ENCODE results near the gene POU2AF3. TPM values are rescaled to one million over a fixed set of nuclear protein-coding genes. Genes with fewer than 3 reads are reported as not detected.
"Not testable (repeated sequence)": the region's sequence is repeated elsewhere in the genome, so short reads cannot be mapped to it uniquely, and the experiment has no call there.

Gene POU2AF3
- total and polyA plus RNA-seq, 12 donors, result 0.28 to 4.8 (median 1.8) TPM; not detected in 1

- Histone ChIP-seq H3K4me3 (no peak overlapping the region), H3K4me1 (replicated peaks in 1 of 2) (no peaks in the 10 kb centered on the region), H3K9me3 (replicated peaks in 1 of 3) (no peaks in the 10 kb centered on the region), H3K27me3 (no peaks in the 10 kb centered on the region), H3K36me3 (replicated peaks in 1 of 2) (no peaks in the 10 kb centered on the region), H3K27ac (no peak overlapping the region)
- intact Hi-C loops (cut with DNase I), result loop anchor here (2.0 to 5.0 kb wide), 2 partner anchors 139 to 143 kb away; no protein-coding TSS in a partner anchor
- 74 to 78% (median 77%) methylated on average over 30 to 33 of the region's 33 CpGs for WGBS, 4 donors
- DNase-seq, result no peak
- TF ChIP-seq, protein P1, sequence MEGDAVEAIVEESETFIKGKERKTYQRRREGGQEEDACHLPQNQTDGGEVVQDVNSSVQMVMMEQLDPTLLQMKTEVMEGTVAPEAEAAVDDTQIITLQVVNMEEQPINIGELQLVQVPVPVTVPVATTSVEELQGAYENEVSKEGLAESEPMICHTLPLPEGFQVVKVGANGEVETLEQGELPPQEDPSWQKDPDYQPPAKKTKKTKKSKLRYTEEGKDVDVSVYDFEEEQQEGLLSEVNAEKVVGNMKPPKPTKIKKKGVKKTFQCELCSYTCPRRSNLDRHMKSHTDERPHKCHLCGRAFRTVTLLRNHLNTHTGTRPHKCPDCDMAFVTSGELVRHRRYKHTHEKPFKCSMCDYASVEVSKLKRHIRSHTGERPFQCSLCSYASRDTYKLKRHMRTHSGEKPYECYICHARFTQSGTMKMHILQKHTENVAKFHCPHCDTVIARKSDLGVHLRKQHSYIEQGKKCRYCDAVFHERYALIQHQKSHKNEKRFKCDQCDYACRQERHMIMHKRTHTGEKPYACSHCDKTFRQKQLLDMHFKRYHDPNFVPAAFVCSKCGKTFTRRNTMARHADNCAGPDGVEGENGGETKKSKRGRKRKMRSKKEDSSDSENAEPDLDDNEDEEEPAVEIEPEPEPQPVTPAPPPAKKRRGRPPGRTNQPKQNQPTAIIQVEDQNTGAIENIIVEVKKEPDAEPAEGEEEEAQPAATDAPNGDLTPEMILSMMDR (IDR thresholded peaks at IDR 0.05), result no peak
- TF ChIP-seq POLR2A (IDR thresholded peaks at IDR 0.05), result no peak
Measured at GRCh38 chr11:111283945-111284481, 14.3 kb upstream of the POU2AF3 start.

GRCh38 chr11:111285189-111286091 is 12.9 kb upstream of the POU2AF3 start:
- Histone ChIP-seq H3K4me3 (no peak overlapping the region), H3K36me3 (replicated peaks in 1 of 2) (no peaks in the 10 kb centered on the region), H3K27me3 (no peaks in the 10 kb centered on the region), H3K9me3 (replicated peaks in 1 of 3) (no peaks in the 10 kb centered on the region), H3K4me1 (replicated peaks in 1 of 2) (no peaks in the 10 kb centered on the region), H3K27ac (no peak overlapping the region)
- intact Hi-C loops (cut with DNase I), result no loop called here
- TF ChIP-seq, protein P1 (IDR thresholded peaks at IDR 0.05), result no peak
- TF ChIP-seq POLR2A (IDR thresholded peaks at IDR 0.05), result no peak
- WGBS, 4 donors, result 75 to 85% (median 76%) methylated on average over 11 to 18 of the region's 18 CpGs
- no peak for DNase-seq

GRCh38 chr11:111291764-111292163 is 6.6 kb upstream of the POU2AF3 start:
- no peaks in the 10 kb centered on the region for H3K27me3 ChIP-seq
- TF ChIP-seq, protein P1 (IDR thresholded peaks at IDR 0.05), result no peak
- no peak for TF ChIP-seq POLR2A (IDR thresholded peaks at IDR 0.05)
- no peak for DNase-seq
- H3K4me3 ChIP-seq, result no peak overlapping the region
- intact Hi-C loops (cut with DNase I), result no loop called here
- no peaks in the 10 kb centered on the region for H3K4me1 ChIP-seq (replicated peaks in 1 of 2)
- H3K9me3 ChIP-seq (replicated peaks in 1 of 3), result no peaks in the 10 kb centered on the region
- 87 to 93% (median 90%) methylated on average over 5 of the region's 5 CpGs for WGBS, 4 donors
- H3K36me3 ChIP-seq (replicated peaks in 1 of 2), result no peaks in the 10 kb centered on the region
- H3K27ac ChIP-seq, result no peak overlapping the region

- H3K36me3 ChIP-seq (replicated peaks in 1 of 2); H3K27ac ChIP-seq; H3K9me3 ChIP-seq (replicated peaks in 1 of 3); DNase-seq; H3K4me3 ChIP-seq; H3K27me3 ChIP-seq; H3K4me1 ChIP-seq (replicated peaks in 1 of 2); intact Hi-C loops (cut with DNase I): not testable (repeated sequence)
- 88 to 100% (median 92%) methylated on average over 1 of the region's 1 CpG for whole genome bisulfite sequencing, 4 donors
Measured at GRCh38 chr11:111292408-111292807, 5.9 kb upstream of the POU2AF3 start.

Measured in adrenal gland (tissue), 12 donors.